Omental fat pad (tissue), 4 donors: ENCODE data around the gene HCFC1R1. TPM values are rescaled to one million over a fixed set of nuclear protein-coding genes. Genes with fewer than 3 reads are reported as not detected.

ENCODE experiments used
- ATAC-seq: fragments of 150-250 bp; one replicate; pipeline ENCODE4 v1.9.1; 2016; ENCODE audit warnings: mild to moderate bottlenecking, moderate library complexity; ENCODE audit not compliant: low FRiP score
- DNase-seq: peaks from one replicate; pipeline ENCODE4 v3.0.0-alpha.2; 2019; ENCODE audit warnings: low spot score
- total RNA-seq, 4 donors: library from RNA; depleted of rRNA; stranded (reverse); fragments of >200 nt; gene quantifications; one replicate each; pipeline ENCODE4 v1.1.0, GENCODE V29; 2016
- TF ChIP-seq, protein P1 (sequence below), 3 donors: fragments of 450-650 bp; IDR thresholded peaks; one replicate each; pipeline ENCODE4 v1.5.1; 2016 to 2017; ENCODE audit warnings: antibody characterized with exemption in 3 of 3, mild to moderate bottlenecking in 3 of 3, moderate library complexity in 2 of 3

HCFC1R1 gene
- total RNA-seq, 4 donors from 2014 or later = 8.5 to 20.6 (median 13.1) TPM

DNA sequence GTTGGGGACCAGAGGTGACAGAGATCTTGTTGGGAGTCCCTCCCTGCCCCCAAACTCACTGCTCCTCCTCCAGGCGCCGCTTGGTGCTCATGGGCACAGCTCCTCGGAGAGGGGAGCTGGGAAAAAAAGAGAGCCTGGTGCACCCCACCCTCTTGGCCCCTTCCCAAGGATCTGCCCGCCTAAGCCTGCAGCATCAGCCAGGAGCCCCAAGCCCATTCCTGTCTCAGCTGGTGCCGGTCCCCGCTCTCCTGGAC is 400 bp downstream of the HCFC1R1 start:
- TF ChIP-seq, protein P1, sequence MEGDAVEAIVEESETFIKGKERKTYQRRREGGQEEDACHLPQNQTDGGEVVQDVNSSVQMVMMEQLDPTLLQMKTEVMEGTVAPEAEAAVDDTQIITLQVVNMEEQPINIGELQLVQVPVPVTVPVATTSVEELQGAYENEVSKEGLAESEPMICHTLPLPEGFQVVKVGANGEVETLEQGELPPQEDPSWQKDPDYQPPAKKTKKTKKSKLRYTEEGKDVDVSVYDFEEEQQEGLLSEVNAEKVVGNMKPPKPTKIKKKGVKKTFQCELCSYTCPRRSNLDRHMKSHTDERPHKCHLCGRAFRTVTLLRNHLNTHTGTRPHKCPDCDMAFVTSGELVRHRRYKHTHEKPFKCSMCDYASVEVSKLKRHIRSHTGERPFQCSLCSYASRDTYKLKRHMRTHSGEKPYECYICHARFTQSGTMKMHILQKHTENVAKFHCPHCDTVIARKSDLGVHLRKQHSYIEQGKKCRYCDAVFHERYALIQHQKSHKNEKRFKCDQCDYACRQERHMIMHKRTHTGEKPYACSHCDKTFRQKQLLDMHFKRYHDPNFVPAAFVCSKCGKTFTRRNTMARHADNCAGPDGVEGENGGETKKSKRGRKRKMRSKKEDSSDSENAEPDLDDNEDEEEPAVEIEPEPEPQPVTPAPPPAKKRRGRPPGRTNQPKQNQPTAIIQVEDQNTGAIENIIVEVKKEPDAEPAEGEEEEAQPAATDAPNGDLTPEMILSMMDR (IDR thresholded peaks at IDR 0.05) = no peak
- ATAC-seq (no peak), DNase-seq (peak; percentile 35)

DNA sequence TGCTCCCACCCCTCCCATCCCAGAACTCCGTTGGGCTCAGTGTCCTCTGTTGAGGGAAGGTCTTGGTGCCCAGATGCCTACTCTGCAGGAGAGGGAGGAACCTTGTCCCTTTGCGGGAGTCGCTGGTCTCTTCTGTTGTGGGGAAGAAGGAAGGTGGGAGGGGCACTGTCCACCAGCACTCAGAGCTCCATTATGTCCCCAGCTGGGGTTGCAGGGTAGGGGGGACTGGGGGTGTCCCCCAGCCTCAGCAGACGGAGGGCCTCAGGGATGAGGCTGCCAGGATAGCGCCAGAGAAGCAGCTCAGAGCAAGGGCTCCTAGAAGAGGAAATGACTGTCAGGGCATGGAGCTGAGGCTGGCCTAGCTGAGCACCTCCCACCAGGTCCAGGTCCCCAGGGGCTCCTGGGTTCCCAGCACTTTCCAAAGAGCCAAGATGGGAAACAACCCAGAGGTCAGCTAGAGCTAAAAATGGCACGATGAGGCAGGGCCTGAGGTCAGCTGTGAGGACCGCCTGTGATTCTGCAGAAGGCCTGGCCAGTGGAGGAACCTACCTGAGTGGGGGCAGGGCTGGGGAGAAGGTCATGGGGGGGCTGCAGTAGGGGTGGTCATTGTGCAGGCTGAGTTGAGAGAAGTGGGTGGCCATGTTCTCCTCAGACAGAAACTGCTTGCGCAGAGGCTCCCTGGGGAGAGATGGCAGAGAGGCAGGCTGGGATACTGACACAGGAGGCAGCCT is 893 bp downstream of the HCFC1R1 start:
- DNase-seq (no peak), ATAC-seq (no peak)
- TF ChIP-seq, protein P1 (IDR thresholded peaks at IDR 0.05) = no peak

DNA sequence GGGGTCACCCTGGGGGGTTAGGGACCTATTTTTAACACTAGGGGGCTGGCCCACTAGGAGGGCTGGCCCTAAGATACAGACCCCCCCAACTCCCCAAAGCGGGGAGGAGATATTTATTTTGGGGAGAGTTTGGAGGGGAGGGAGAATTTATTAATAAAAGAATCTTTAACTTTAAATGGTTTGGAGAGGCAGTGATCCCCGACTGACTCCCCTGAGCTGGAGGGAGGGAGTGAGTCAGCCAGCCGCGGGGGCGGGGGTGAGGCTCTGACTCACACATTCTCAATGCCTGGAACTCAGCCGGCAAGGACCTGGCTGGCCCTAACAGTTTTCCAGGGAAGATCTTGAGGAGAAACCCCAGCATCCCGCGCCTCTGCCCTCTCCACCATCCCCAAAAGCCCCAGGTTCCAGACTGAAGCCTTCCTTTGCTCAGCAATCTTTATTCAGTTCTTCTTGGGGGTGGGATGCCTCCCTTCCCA is 1.5 kb downstream of the HCFC1R1 start:
- TF ChIP-seq, protein P1 (IDR thresholded peaks at IDR 0.05) = no peak
- ATAC-seq = peak; percentile 33
- peak; percentile 82 for DNase-seq

DNA sequence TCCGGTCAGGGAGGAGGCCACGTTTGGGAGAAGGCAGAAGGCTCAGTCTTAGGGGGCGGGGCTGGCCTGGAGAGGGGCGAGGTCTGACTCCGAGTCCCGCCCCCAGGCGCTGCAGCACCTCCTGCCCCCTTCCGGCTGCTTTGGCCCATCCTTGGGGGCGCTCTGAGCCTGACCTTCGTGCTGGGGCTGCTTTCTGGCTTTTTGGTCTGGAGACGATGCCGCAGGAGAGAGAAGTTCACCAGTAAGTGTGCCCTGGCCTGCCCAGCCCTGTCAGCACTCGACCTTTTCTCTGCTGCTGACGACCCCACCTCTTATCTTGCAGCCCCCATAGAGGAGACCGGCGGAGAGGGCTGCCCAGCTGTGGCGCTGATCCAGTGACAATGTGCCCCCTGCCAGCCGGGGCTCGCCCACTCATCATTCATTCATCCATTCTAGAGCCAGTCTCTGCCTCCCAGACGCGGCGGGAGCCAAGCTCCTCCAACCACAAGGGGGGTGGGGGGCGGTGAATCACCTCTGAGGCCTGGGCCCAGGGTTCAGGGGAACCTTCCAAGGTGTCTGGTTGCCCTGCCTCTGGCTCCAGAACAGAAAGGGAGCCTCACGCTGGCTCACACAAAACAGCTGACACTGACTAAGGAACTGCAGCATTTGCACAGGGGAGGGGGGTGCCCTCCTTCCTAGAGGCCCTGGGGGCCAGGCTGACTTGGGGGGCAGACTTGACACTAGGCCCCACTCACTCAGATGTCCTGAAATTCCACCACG is 2.1 kb downstream of the HCFC1R1 start:
- ATAC-seq (peak; percentile 41), DNase-seq (peak; percentile 54)
- TF ChIP-seq, protein P1 (IDR thresholded peaks at IDR 0.05) = no peak

DNA sequence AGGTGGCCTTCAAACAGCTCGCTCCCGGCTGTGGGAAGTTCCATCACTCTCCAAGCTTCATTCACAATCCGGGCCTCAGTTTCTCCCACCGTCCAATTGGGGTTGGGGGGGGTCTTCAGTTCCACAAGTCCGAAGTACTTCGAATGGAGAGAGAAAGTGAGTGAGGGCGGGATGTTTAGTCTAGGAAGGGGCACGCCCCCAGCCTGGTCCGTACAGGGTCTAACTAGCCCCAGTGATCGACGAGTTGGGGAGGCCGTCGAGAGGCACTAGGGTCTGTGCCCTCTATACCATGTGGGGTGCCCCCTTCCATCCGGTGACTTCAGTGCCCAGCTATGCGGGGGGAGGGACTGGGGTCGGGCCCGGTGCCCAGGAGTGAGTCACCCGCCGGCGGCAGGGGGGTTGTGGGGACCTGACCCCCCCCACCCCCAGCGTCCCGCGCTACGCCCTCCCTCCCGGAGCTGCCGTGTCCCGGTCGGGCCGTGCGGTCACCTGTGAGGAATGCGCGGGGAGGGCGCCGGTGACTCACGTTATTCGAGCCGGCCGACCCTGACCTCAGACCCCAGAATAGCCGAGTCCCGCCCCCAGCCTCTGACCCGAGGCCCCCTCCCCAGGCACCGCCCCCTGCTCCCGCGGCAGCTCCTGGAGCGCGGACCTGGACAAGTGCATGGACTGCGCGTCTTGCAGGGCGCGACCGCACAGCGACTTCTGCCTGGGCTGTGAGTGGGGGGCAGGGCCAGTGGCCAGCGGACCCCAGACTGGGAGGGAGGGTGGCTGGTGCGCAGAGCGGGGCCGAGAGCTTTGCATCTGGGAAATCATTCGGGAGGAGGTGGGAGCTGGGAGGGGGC is 2.9 kb downstream of the HCFC1R1 start:
- ATAC-seq (peak; percentile 52), DNase-seq (peak; percentile 68)
- TF ChIP-seq, protein P1 (IDR thresholded peaks at IDR 0.05) = no peak

DNA sequence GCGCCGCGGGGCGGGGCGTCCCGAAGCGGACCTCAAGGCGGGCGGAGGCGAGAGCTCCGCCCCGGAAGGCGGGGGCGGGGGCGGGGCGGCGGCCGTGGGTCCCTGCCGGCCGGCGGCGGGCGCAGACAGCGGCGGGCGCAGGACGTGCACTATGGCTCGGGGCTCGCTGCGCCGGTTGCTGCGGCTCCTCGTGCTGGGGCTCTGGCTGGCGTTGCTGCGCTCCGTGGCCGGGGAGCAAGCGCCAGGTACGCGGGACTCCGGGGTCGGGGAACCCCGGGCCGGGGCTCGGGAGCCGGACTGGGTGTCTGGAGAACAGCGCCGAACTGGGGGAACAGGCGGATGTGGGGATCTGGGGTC is 3.5 kb downstream of the HCFC1R1 start, which contains the start of gene TNFRSF12A:
Gene TNFRSF12A, plus strand, starts transcription at position 122 of the 357 bp plus-strand sequence. Its CDS starts 30 bp downstream, at position 152.
- DNase-seq (peak; percentile 44), ATAC-seq (peak; percentile 15)
- TF ChIP-seq, protein P1 (IDR thresholded peaks at IDR 0.05) = no peak
